OCI-LY7 (cell line): ENCODE data around the gene POLR2E.

Experiments
- EZH2phosphoT487 ChIP-seq: fragments of 200-600 bp; sonication (generic); IDR thresholded peaks from 2 replicates; pipeline ENCODE4 v1.6.1; 2018; ENCODE audit warnings: low read depth, borderline replicate concordance, mild to moderate bottlenecking, mixed run types, antibody characterized with exemption, low read length, moderate library complexity, mixed read lengths
- TF ChIP-seq, protein P1 (sequence below): fragments of 200-600 bp; sonication (generic); conservative IDR thresholded peaks from 2 replicates; pipeline ENCODE4 v1.5.1; 2014; ENCODE audit warnings: mild to moderate bottlenecking, antibody characterized with exemption, low read length, moderate library complexity, mixed read lengths

DNA sequence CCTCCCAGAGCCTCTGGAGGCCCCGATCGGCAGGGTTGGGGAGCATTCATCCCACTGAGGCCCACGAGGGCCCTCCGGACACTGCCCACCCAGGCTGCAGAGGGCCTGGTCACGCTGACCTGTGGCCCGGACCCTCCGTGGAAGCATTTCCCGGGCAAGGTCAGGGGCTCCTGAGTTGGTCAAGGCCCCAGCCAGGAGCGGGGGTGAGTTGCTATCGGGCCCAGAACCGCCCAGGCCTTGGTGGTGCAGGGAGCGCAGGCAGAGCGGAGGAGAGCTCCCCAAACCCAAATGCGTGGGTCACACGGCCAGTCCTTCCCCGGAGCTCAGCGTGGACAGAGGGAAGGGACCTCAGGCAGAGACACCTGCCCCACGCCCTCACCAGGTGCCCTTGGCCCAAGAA lies 34.4 kb upstream of the POLR2E start:
- TF ChIP-seq, protein P1, sequence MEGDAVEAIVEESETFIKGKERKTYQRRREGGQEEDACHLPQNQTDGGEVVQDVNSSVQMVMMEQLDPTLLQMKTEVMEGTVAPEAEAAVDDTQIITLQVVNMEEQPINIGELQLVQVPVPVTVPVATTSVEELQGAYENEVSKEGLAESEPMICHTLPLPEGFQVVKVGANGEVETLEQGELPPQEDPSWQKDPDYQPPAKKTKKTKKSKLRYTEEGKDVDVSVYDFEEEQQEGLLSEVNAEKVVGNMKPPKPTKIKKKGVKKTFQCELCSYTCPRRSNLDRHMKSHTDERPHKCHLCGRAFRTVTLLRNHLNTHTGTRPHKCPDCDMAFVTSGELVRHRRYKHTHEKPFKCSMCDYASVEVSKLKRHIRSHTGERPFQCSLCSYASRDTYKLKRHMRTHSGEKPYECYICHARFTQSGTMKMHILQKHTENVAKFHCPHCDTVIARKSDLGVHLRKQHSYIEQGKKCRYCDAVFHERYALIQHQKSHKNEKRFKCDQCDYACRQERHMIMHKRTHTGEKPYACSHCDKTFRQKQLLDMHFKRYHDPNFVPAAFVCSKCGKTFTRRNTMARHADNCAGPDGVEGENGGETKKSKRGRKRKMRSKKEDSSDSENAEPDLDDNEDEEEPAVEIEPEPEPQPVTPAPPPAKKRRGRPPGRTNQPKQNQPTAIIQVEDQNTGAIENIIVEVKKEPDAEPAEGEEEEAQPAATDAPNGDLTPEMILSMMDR, result no peak
- no peak for TF ChIP-seq EZH2phosphoT487
